ENCODE measurements around the gene DAZAP1. TPM values are rescaled to one million over a fixed set of nuclear protein-coding genes. Genes with fewer than 3 reads are reported as not detected.
A peak's percentile ranks its signal among the peaks of the same experiment; 100 is the strongest.

The DAZAP1 gene
- total and polyA plus RNA-seq, 4 donors = 5.4 to 45.0 (median 29.7) TPM

GRCh38 chr19:1383312-1384084 lies 23.9 kb upstream of the DAZAP1 start, which contains the start of gene NDUFS7:
Gene NDUFS7 (plus strand): TSS chr19:1383907. CDS start chr19:1383927, 20 bp downstream.
- TF ChIP-seq YY1 (IDR thresholded peaks at IDR 0.05) = peak; percentile 98
- TF ChIP-seq NR2F2 (IDR thresholded peaks at IDR 0.05) = peak; percentile 43
- peak; percentile 81 to 92 for TF ChIP-seq GABPA (IDR thresholded peaks at IDR 0.05 in 1 of 2, conservative IDR thresholded peaks at IDR 0.05 in 1 of 2)
- TF ChIP-seq HNF4G (IDR thresholded peaks at IDR 0.05) = no peak
- TF ChIP-seq TAF1 (conservative IDR thresholded peaks at IDR 0.05) = no peak
- TF ChIP-seq FOXA2 (IDR thresholded peaks at IDR 0.05) = peak; percentile 48
- TF ChIP-seq ATF3 (IDR thresholded peaks at IDR 0.05) = peak; percentile 100
- TF ChIP-seq, protein P1, sequence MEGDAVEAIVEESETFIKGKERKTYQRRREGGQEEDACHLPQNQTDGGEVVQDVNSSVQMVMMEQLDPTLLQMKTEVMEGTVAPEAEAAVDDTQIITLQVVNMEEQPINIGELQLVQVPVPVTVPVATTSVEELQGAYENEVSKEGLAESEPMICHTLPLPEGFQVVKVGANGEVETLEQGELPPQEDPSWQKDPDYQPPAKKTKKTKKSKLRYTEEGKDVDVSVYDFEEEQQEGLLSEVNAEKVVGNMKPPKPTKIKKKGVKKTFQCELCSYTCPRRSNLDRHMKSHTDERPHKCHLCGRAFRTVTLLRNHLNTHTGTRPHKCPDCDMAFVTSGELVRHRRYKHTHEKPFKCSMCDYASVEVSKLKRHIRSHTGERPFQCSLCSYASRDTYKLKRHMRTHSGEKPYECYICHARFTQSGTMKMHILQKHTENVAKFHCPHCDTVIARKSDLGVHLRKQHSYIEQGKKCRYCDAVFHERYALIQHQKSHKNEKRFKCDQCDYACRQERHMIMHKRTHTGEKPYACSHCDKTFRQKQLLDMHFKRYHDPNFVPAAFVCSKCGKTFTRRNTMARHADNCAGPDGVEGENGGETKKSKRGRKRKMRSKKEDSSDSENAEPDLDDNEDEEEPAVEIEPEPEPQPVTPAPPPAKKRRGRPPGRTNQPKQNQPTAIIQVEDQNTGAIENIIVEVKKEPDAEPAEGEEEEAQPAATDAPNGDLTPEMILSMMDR (IDR thresholded peaks at IDR 0.05; ENCODE audit: low read depth, low read length, missing input control) = peak; percentile 41
- peak; percentile 72 for TF ChIP-seq REST (IDR thresholded peaks at IDR 0.05)
- TF ChIP-seq HNF4A (conservative IDR thresholded peaks at IDR 0.05) = peak; percentile 59 to 61
- no peak for TF ChIP-seq MAX (IDR thresholded peaks at IDR 0.05)
- peak in 1 of 2 donors; percentile 49 for TF ChIP-seq JUND (IDR thresholded peaks at IDR 0.05)
- TF ChIP-seq RXRA (IDR thresholded peaks at IDR 0.05) = peak; percentile 85 to 91
- peak in 1 of 2 donors; percentile 61 for TF ChIP-seq EGR1 (IDR thresholded peaks at IDR 0.05; ENCODE audit: low read depth in 2 of 2)
- peak in 1 of 2 donors; percentile 58 for TF ChIP-seq RAD21 (IDR thresholded peaks at IDR 0.05)
- TF ChIP-seq FOXA1 (IDR thresholded peaks at IDR 0.05) = peak; percentile 43
- H3K9me3 ChIP-seq (ENCODE audit: control insufficient read depth in 4 of 4, low read length in 3 of 4) = no peaks in the 10 kb centered on the region
- no peaks in the 10 kb centered on the region for H3K27me3 ChIP-seq (ENCODE audit: control insufficient read depth in 4 of 4, insufficient read depth in 4 of 4, low read length in 3 of 4)
- peaks cover 3 to 25% (median 12%) of the 10 kb centered on the region in 4 donors for H3K4me1 ChIP-seq (ENCODE audit: control insufficient read depth in 4 of 4, insufficient read depth in 4 of 4, low read length in 3 of 4)
- under 1% methylated on average over 90 of the region's 90 CpGs for WGBS
- peak; percentile 99 for DNase-seq (ENCODE audit: low spot score)
- peaks cover 0 to 6% (median under 1%) of the 10 kb centered on the region in 4 donors for H3K36me3 ChIP-seq (ENCODE audit: control insufficient read depth in 4 of 4, insufficient read depth in 3 of 4, low read depth in 1 of 4, low read length in 3 of 4)
- peak within 1 kb of the TSS; percentile 80 to 95 (median 89) for H3K4me3 ChIP-seq (ENCODE audit: low read depth in 1 of 3, low read length in 3 of 3)
- peak within 1 kb of the TSS; percentile 71 to 93 for H3K27ac ChIP-seq (ENCODE audit: low read depth in 1 of 2, low read length in 2 of 2)
- peak within 1 kb of the TSS; percentile 71 to 95 for H3K9ac ChIP-seq (ENCODE audit: low read depth in 1 of 2, low read length in 2 of 2)

DNA sequence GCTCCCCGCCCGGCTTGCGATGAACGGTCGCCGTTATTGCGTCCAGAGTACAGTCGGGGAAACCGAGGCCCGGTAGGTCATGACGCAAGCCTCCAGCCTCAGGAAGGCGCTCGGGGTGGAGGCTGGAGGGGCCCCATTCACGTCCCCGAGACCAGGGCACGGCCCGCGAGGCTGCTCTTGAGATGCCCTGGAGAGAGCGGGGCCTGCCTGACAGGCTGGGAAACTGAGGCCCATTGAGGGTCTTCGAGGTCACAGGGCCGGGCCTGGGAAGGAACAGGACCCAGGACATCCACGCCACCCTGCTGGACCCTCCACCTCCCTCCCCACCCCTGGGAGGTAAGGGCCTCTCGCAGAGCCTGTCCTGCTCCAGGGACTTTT lies 23.3 kb upstream of the DAZAP1 start:
- Histone ChIP-seq H3K9ac (ENCODE audit: low read depth in 1 of 2, low read length in 2 of 2) (peak overlapping the region; percentile 71 to 95), H3K27ac (ENCODE audit: low read depth in 1 of 2, low read length in 2 of 2) (peak overlapping the region; percentile 71 to 93), H3K4me3 (ENCODE audit: low read depth in 1 of 3, low read length in 3 of 3) (peak overlapping the region; percentile 80 to 95 (median 89)), H3K36me3 (ENCODE audit: control insufficient read depth in 4 of 4, insufficient read depth in 3 of 4, low read depth in 1 of 4, low read length in 3 of 4) (peaks cover 3 to 11% (median 5%) of the 10 kb centered on the region in 4 donors), H3K27me3 (ENCODE audit: control insufficient read depth in 4 of 4, insufficient read depth in 4 of 4, low read length in 3 of 4) (no peaks in the 10 kb centered on the region), H3K4me1 (ENCODE audit: control insufficient read depth in 4 of 4, insufficient read depth in 4 of 4, low read length in 3 of 4) (peaks cover 3 to 25% (median 12%) of the 10 kb centered on the region in 4 donors), H3K9me3 (ENCODE audit: control insufficient read depth in 4 of 4, low read length in 3 of 4) (no peaks in the 10 kb centered on the region)
- DNase-seq (ENCODE audit: low spot score) = no peak
- under 1% methylated on average over 23 of the region's 23 CpGs for WGBS
- no peak for TF ChIP-seq ATF3 (IDR thresholded peaks at IDR 0.05)
- TF ChIP-seq HNF4G (IDR thresholded peaks at IDR 0.05) = no peak
- no peak for TF ChIP-seq TAF1 (conservative IDR thresholded peaks at IDR 0.05)
- no peak for TF ChIP-seq JUND (IDR thresholded peaks at IDR 0.05)
- no peak for TF ChIP-seq FOXA2 (IDR thresholded peaks at IDR 0.05)
- TF ChIP-seq HNF4A (conservative IDR thresholded peaks at IDR 0.05) = no peak
- TF ChIP-seq RXRA (IDR thresholded peaks at IDR 0.05) = no peak
- no peak for TF ChIP-seq REST (IDR thresholded peaks at IDR 0.05)
- TF ChIP-seq MAX (IDR thresholded peaks at IDR 0.05) = no peak
- TF ChIP-seq YY1 (IDR thresholded peaks at IDR 0.05) = no peak
- TF ChIP-seq, protein P1 (IDR thresholded peaks at IDR 0.05; ENCODE audit: low read depth, low read length, missing input control) = no peak
- no peak for TF ChIP-seq GABPA (IDR thresholded peaks at IDR 0.05 in 1 of 2, conservative IDR thresholded peaks at IDR 0.05 in 1 of 2)
